Endometrium (tissue), 2 donors: Measurements from ENCODE around the gene GPR50.

ENCODE experiments used
- FAIRE-seq: peaks from 2 replicates; lab custom pipeline; 2012; peaks lifted over from hg19 to GRCh38; lab: Jason Lieb, UNC
- donor health status: control.
- donor health status: control.

The GPR50 gene

GRCh38 chrX:151227627-151228026 is 51.2 kb downstream of the GPR50 start:
- FAIRE-seq = no peak

DNA sequence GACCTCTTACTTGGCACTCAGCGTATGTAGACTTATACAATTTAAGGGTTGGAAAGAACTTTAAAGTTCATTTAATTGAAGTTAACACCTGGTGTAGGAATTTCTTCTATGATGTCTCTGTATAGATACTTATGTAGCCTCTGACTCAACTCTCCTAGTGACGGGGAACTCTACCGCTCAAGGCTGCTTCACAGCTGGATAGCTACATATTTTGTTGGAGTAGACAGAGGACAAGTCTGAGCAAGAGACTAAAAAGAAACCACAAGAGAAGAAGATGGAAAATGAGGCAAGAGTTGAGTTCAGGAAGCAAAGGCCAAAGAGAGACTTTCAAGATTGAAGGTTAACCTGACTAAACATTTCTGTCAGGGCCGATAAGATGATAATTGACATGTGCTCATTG is 52.6 kb downstream of the GPR50 start:
- no peak for FAIRE-seq
